NOMO-1 (cell line): Measurements from ENCODE around the gene NIPBL.

ENCODE experiments used
- DNase-seq, 2 experiments: peaks; one replicate each; lab custom pipeline; 2025; ENCODE audit not compliant: unreplicated experiment in 2 of 2; lab: John Stamatoyannopoulos, UW

NIPBL gene

GRCh38 chr5:36944607-36945225 lies 68.1 kb downstream of the NIPBL start:
- DNase-seq: peak; percentile 38 to 89

GRCh38 chr5:36945687-36946086 lies 69.1 kb downstream of the NIPBL start:
- no peak for DNase-seq

GRCh38 chr5:36946101-36946500 lies 69.5 kb downstream of the NIPBL start:
- DNase-seq: no peak

GRCh38 chr5:36948041-36948440 lies 71.5 kb downstream of the NIPBL start:
- no peak for DNase-seq

GRCh38 chr5:36948650-36949049 lies 72.1 kb downstream of the NIPBL start:
- no peak for DNase-seq

GRCh38 chr5:36949593-36949992 lies 73.0 kb downstream of the NIPBL start:
- peak; percentile 43 to 59 for DNase-seq

GRCh38 chr5:36950586-36951457 lies 74.3 kb downstream of the NIPBL start:
- DNase-seq: no peak

- DNase-seq: no peak
These were observed 76.5 kb downstream of the NIPBL start for GRCh38 chr5:36953043-36953442.

- DNase-seq: no peak
These were observed 81.5 kb downstream of the NIPBL start for GRCh38 chr5:36957953-36958537.

GRCh38 chr5:36958612-36959011 lies 82.0 kb downstream of the NIPBL start:
- no peak for DNase-seq

- no peak for DNase-seq
These were observed 88.6 kb downstream of the NIPBL start for GRCh38 chr5:36965179-36965578.

GRCh38 chr5:36969700-36970395 lies 93.3 kb downstream of the NIPBL start:
- DNase-seq: no peak

- no peak for DNase-seq
These were observed 101.6 kb downstream of the NIPBL start for GRCh38 chr5:36978196-36978595.

GRCh38 chr5:36982146-36982545 lies 105.6 kb downstream of the NIPBL start:
- no peak for DNase-seq

GRCh38 chr5:36985387-36985786 lies 108.8 kb downstream of the NIPBL start:
- DNase-seq: no peak

GRCh38 chr5:36988396-36988795 lies 111.8 kb downstream of the NIPBL start:
- DNase-seq: no peak

- DNase-seq: no peak
These were observed 122.0 kb downstream of the NIPBL start for GRCh38 chr5:36998578-36998977.

- DNase-seq: no peak
These were observed 125.7 kb downstream of the NIPBL start for GRCh38 chr5:37002176-37002751.

- DNase-seq: no peak
These were observed 128.7 kb downstream of the NIPBL start for GRCh38 chr5:37005252-37005651.

GRCh38 chr5:37005946-37006540 lies 129.5 kb downstream of the NIPBL start:
- DNase-seq: peak in 1 of 2 experiments; percentile 43
